RWPE1 (cell line): ENCODE data around the gene CUZD1.

Experiments used
- CTCF ChIA-PET: fragments of 350-600 bp; sonication (Branson Sonifier 250); formaldehyde crosslinking; extraction: SDS; loops from one replicate; lab custom pipeline; 2021; lab: Yijun Ruan, JAX
- POLR2A ChIA-PET: fragments of 400-600 bp; formaldehyde crosslinking; extraction: SDS; loops from one replicate; lab custom pipeline; 2020; ENCODE audit warnings: antibody characterized with exemption; ENCODE audit not compliant: low non-redundant PET; lab: Yijun Ruan, JAX
- DNase-seq: peaks from one replicate; pipeline ENCODE4 v3.0.0; 2012; ENCODE audit warnings: low spot score
- H3K27ac ChIP-seq: fragments of 450-650 bp; 2 replicates; pipeline ENCODE4 v1.5.1; 2017
- CTCF ChIP-seq: fragments of 450-650 bp; conservative IDR thresholded peaks from 2 replicates; pipeline ENCODE4 v1.5.1; 2017; ENCODE audit warnings: low read depth, mild to moderate bottlenecking

The CUZD1 gene

GRCh38 chr10:122849090-122849489, 3.4 kb upstream of the CUZD1 start:
- no peak for TF ChIP-seq CTCF
- H3K27ac ChIP-seq: no peak overlapping the region
- no peak for DNase-seq
- ChIA-PET CTCF (interaction anchor here (0.6 kb wide), 1 partner anchor 131 kb away, joined by 3 read pairs; the partner anchor contains the start of gene PSTK), POLR2A (no interaction called here)

DNA sequence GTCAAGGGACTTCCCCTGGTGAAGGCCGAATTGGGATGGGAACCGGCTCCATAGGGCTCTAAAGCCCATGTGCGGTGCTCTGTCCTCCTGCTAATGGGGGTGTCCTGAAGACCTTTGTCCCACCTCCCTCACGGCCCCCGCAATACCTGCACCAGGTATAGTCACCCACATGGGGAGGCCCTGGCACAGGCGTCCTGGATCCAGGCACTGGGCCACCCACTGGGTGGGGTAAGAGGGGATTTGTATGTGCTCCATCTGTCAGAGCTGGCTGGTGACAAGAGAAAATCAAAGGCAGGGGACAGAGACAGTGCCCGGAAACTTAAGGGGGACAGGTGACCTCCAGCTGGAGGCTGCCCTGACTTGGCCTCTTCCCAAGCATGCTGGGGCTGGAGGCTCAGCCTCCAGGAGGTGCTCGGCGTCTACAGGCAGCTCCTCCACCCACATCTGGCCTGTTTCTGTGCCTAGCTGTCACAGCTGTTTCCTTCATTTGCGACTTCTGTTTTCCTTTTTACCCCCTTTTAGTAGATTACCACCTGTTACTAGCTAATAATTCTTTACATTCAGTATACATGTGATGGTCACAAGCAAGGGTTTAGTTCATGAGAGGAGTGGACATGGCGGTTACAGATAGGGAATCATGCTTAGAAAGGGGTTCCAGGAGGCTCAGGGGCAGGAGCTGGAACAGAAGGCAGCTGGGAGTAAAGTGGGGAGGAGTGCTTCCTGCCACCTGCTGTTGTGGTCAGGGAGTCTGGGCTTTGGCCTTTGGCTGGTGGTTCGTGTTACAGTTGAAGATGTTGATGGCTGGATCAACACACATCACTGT, 2.3 kb upstream of the CUZD1 start:
- no peak for DNase-seq
- ChIA-PET POLR2A (no interaction called here), CTCF (interaction anchor here (0.6 kb wide), 2 partner anchors 270 to 1531 kb away, joined by 3 to 4 read pairs; no protein-coding TSS in a partner anchor)
- H3K27ac ChIP-seq: no peak overlapping the region
- TF ChIP-seq CTCF: no peak

GRCh38 chr10:122844146-122844545, 1.5 kb downstream of the CUZD1 start:
- ChIA-PET POLR2A (no interaction called here), CTCF (interaction anchor here (0.7 kb wide), 2 partner anchors 9 to 1100 kb away, joined by 3 read pairs; no protein-coding TSS in a partner anchor)
- H3K27ac ChIP-seq: no peak overlapping the region
- no peak for TF ChIP-seq CTCF
- DNase-seq: no peak

- no peak overlapping the region for H3K27ac ChIP-seq
- TF ChIP-seq CTCF: no peak
- DNase-seq: no peak
- CTCF ChIA-PET: no interaction called here
- POLR2A ChIA-PET: no interaction called here
Observed at GRCh38 chr10:122841569-122841968, 4.1 kb downstream of the CUZD1 start.

- no peak for DNase-seq
- ChIA-PET POLR2A (no interaction called here), CTCF (no interaction called here)
- TF ChIP-seq CTCF: no peak
- H3K27ac ChIP-seq: no peak overlapping the region
Observed at GRCh38 chr10:122839505-122839904, 6.2 kb downstream of the CUZD1 start.

DNA sequence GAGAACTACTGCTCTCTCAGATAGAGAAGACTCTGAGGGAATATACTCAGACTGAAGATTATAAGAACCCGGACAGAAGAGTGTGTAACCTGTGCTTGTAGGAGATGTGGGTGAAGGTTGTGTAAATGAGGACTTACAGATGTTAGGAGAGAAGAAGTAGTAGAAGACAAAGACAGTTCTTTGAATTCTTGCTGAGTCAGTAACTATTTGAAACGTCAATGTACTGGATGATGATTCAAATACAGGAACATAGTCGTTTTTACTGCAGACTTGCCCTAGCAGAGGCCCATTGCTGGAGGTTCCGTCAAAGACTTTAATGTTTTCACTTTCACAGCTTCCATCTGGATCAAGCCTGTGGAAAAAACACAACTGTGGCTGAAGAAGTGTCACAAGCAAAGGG, 6.8 kb downstream of the CUZD1 start:
- CTCF ChIA-PET: interaction anchor here (0.6 kb wide), 1 partner anchor 560 kb away, joined by 3 read pairs; no protein-coding TSS in a partner anchor
- H3K27ac ChIP-seq: no peak overlapping the region

More for the DNA sequence above, 6.8 kb downstream of the CUZD1 start:
- no peak for TF ChIP-seq CTCF
- POLR2A ChIA-PET: no interaction called here
- DNase-seq: no peak
